Omental fat pad (tissue), 4 donors: Measurements from ENCODE around the gene DEFB129. TPM values are rescaled to one million over a fixed set of nuclear protein-coding genes. Genes with fewer than 3 reads are reported as not detected.

Experiments used
- ATAC-seq: fragments of 150-250 bp; one replicate; pipeline ENCODE4 v1.9.1; 2016; ENCODE audit warnings: mild to moderate bottlenecking, moderate library complexity; ENCODE audit not compliant: low FRiP score
- DNase-seq: peaks from one replicate; pipeline ENCODE4 v3.0.0-alpha.2; 2019; ENCODE audit warnings: low spot score
- CTCF ChIP-seq, 3 donors: fragments of 450-650 bp; IDR thresholded peaks; one replicate each; pipeline ENCODE4 v1.5.1; 2016 to 2017; ENCODE audit warnings: antibody characterized with exemption in 3 of 3, mild to moderate bottlenecking in 3 of 3, moderate library complexity in 2 of 3
- total RNA-seq, 4 donors: library from RNA; depleted of rRNA; stranded (reverse); fragments of >200 nt; gene quantifications; one replicate each; pipeline ENCODE4 v1.1.0, GENCODE V29; 2016

The DEFB129 gene
- total RNA-seq, 4 donors from 2014 or later: not detected

DNA sequence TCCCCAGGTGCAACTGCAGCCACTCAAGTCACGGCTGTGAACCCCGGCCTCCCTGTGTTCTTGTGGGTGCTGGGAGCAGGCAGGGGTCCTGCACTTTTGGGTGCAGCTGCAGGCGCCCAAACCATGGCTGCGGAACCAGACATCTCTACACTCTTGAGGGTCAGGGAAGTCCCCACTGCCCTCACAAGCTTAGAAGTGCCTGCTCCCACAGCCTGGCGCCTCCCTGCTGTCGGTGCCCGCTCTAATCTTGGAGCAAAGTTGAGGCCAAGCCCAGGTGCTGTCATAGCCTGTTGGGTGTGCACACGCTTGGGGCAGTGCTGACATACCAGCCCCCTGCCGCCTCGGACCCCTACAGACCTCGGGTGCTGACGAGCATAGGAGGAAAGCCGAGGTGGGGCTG is 36.6 kb downstream of the DEFB129 start:
- no peak for TF ChIP-seq CTCF (IDR thresholded peaks at IDR 0.05)
- DNase-seq (no peak), ATAC-seq (no peak)

DNA sequence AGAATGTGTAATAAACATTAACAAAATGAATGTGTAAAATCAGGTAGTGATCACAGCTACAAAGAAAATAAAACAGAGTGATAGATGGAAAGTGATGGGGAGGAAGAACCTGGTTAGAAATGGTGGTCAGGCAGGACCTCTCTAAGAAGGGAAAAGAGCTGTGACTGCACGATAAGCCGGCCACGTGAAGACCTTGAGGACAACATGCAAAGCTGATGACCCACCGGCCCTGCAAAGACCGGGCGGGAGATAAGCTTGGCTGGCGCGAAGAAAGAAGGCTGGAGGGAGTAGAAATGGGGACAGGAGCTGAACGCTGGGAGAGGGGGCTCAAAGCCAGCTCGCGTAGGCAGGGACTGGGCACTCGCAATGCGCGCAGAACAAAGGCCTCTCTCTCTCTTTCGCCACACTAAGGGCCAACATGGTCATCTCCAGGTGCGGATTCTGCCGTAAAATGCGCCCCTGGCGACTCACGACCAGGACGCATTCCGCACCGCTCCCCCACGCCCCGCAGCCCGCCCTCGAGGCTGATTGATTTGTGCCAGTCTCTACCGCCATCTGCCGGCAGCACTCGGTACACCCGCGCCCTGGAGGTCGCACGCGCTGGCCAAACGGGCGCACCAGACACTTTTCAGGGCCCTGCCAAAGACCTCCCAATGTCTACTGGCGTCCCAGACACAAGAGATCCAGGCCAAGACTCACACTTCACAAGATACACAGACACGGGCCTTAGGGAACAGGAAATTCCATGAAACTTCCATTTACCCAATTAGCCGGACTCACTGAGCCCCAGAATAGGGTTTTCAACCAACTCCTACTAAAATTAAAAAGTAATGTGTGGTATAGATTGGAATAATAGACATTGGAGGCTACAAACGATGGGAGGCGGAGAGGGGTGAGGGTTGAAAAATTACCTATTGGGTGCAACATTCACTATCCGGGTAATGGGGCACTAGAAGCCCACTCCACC is 39.8 kb downstream of the DEFB129 start:
- peak; percentile 93 for ATAC-seq
- DNase-seq: peak; percentile 93
- peak in 2 of 3 donors; percentile 40 to 45 for TF ChIP-seq CTCF (IDR thresholded peaks at IDR 0.05)

- no peak for TF ChIP-seq CTCF (IDR thresholded peaks at IDR 0.05)
- no peak for DNase-seq
- ATAC-seq: no peak
Measured at GRCh38 chr20:270517-270916, 43.5 kb downstream of the DEFB129 start.

- ATAC-seq (no peak), DNase-seq (no peak)
- no peak for TF ChIP-seq CTCF (IDR thresholded peaks at IDR 0.05)
Measured at GRCh38 chr20:271069-271468, 44.0 kb downstream of the DEFB129 start.

GRCh38 chr20:271528-271927 is 44.5 kb downstream of the DEFB129 start:
- no peak for TF ChIP-seq CTCF (IDR thresholded peaks at IDR 0.05)
- DNase-seq (no peak), ATAC-seq (no peak)

- no peak for TF ChIP-seq CTCF (IDR thresholded peaks at IDR 0.05)
- no peak for ATAC-seq
- DNase-seq: no peak
Measured at GRCh38 chr20:272718-273117, 45.7 kb downstream of the DEFB129 start.

DNA sequence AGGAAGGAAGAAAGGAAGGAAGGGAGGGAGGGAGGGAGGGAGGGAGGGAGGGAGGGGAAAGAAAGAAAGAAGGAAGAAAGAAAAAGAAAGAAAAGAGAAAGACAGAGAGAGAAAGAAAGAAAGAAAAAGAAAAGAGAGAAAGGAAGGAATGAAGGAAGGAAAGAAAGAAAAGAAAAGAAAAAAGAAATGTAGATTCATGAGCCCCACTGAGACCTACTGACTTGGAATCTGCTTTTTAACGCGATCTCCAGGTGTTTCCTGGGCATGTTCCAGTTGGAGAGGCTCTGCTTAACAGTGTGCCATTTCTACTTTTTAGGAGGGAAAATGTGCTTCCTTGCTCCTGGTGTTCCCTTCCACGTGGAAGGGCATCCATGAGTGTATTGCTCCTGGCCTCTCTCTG is 46.8 kb downstream of the DEFB129 start:
- DNase-seq (no peak), ATAC-seq (no peak)
- no peak for TF ChIP-seq CTCF (IDR thresholded peaks at IDR 0.05)
